ENCODE data around the gene ZBTB7C. TPM values are rescaled to one million over a fixed set of nuclear protein-coding genes. Genes with fewer than 3 reads are reported as not detected.

ZBTB7C gene
- total RNA-seq, 1 donor from 2014 or later = 0.06 TPM

GRCh38 chr18:48219810-48220499 lies 189.2 kb downstream of the ZBTB7C start:
- DNase-seq (ENCODE audit: extremely low read depth, low read depth, low spot score) = no peak

DNA sequence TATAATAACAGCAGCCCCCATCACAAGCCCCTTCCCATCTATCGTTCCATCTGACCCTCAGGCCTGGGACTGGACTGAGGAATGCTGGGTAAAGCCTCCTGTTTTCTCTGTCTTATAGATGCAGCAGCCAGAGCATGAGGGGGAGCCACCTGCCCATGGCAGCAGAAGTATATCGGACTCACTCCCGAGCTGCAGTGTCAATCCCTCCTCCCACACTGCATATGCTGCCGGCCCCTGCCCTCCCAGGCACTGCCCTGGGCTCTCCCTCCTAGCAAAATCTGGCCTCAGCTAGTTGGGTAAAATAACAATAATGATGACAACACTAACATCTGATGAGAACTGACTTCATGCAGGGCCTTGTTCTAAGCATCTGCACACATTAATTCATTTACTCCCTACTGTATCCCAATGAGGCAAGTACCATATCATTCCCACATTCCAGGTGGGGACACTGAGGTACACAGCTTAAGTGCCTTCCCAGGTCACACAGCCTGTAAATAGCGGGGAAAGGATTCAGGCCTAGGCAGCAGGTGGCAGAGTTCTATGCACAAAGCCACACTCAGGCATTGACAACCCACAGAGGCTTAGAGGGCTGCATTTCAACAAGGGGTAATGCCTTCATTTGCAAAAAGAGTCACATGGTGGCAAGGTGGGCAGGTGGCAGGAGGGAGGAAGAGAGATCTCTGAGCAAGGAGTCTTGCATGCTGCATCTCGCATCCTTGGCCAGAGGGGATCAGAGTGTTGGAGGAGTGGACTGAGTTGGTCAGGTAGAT lies 190.0 kb downstream of the ZBTB7C start:
- no peak for DNase-seq (ENCODE audit: extremely low read depth, low read depth, low spot score)

- DNase-seq (ENCODE audit: extremely low read depth, low read depth, low spot score) = no peak
Observed at GRCh38 chr18:48218285-48219022, 190.7 kb downstream of the ZBTB7C start.

- DNase-seq (ENCODE audit: extremely low read depth, low read depth, low spot score) = no peak
Observed at GRCh38 chr18:48217258-48218250, 191.6 kb downstream of the ZBTB7C start.

- no peak for DNase-seq (ENCODE audit: extremely low read depth, low read depth, low spot score)
Observed at GRCh38 chr18:48216639-48217257, 192.4 kb downstream of the ZBTB7C start.

- DNase-seq (ENCODE audit: extremely low read depth, low read depth, low spot score) = no peak
Observed at GRCh38 chr18:48215876-48216638, 193.1 kb downstream of the ZBTB7C start.

DNA sequence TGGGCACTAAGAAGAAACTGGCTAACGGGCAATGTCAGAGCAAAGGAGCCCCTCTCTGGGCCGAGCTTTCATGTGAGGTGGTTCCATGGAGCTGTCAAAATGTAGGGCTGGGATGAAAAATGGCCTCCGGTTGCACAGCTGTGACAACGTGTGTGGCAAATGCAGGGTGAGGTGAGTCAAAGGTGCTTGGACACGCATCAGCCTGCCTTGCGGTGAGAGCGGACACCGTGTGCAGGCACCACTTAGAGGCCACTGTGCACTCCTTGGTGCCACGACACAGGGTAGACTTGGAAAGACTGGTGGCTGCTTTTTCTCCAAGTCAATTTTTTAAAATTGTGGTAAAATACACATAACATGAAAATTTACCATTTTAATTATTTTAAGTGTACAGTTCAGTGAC lies 195.4 kb downstream of the ZBTB7C start:
- DNase-seq (ENCODE audit: extremely low read depth, low read depth, low spot score) = no peak

GRCh38 chr18:48208432-48209140 lies 200.6 kb downstream of the ZBTB7C start:
- no peak for DNase-seq (ENCODE audit: extremely low read depth, low read depth, low spot score)

DNA sequence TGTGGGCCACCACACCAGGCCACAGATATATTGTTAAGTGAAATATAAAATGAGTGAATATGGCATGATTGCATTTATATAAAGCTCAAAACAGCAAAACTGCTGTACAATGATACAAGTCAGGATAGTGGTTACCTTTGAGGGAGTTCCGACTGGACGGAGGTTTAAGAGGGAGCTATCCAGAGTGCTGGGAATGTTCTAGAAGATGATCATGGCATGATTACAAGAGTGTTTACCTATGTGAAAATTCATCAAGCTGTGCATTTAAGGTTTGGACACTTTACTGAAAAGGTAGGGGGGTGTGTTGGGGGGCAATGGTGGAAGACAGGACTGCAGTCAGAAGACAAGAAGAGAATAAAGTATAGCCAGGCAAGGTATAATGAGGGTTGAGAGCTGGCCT lies 201.4 kb downstream of the ZBTB7C start:
- DNase-seq (ENCODE audit: extremely low read depth, low read depth, low spot score) = no peak

DNA sequence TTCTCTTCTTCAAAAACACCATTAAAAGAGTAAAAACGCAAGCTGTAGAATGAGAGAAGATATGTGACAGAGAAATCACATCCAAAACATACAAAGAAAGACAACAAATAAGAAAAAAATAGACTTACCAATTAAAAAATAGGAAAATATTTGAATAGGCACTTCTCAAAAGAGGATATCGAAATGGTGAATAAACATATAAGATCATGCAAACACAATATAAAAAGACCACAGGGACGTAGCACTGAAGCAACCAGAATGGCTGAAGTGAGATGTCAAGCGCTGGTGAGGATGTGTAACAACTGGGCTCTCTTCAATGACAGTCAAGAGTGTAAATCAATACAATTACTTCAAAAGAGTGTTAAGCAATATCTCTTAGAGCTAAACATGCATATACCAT lies 202.3 kb downstream of the ZBTB7C start:
- DNase-seq (ENCODE audit: extremely low read depth, low read depth, low spot score) = no peak

GRCh38 chr18:48203961-48204666 lies 205.1 kb downstream of the ZBTB7C start:
- no peak for DNase-seq (ENCODE audit: extremely low read depth, low read depth, low spot score)

- no peak for DNase-seq (ENCODE audit: extremely low read depth, low read depth, low spot score)
Observed at GRCh38 chr18:48203288-48203945, 205.8 kb downstream of the ZBTB7C start.

- DNase-seq (ENCODE audit: extremely low read depth, low read depth, low spot score) = no peak
Observed at GRCh38 chr18:48202350-48203260, 206.6 kb downstream of the ZBTB7C start.

- DNase-seq (ENCODE audit: extremely low read depth, low read depth, low spot score) = no peak
Observed at GRCh38 chr18:48202006-48202348, 207.2 kb downstream of the ZBTB7C start.

DNA sequence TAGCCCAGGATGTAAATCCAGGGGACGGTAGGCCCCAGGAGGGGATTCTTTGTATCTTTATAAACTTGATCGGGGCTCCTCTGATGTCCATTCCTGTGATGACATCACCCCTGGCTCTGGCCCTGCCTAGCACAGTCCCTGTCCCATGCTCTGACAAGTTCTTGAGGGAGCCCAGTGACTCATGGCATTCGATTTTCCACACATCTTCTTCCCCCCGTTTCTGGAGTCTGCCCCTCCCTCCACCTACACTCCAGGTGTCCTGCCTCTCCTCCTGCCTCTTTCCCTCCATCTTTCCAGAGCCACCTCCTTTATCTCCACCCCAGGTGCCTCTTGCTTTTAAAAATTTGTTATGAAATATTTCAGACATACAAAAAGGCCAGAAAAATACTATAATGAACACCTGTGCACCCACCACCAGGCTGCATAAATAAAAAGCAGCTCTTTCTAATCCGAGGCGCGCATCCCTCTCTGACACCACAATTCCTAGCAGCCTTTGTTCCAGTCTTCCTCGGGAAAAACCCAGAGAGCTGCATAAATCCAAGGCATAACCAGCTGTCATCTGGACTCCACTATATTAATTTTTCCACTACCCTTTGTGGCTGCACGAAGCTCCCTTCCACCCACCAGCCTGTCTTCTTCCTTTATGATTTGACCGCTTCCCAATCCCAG lies 207.7 kb downstream of the ZBTB7C start:
- DNase-seq (ENCODE audit: extremely low read depth, low read depth, low spot score) = no peak
